ENCODE results near the gene LRRC63. TPM values are rescaled to one million over a fixed set of nuclear protein-coding genes. Genes with fewer than 3 reads are reported as not detected.

LRRC63 gene
- total RNA-seq, 1 experiment from 2014 or later, result not detected

DNA sequence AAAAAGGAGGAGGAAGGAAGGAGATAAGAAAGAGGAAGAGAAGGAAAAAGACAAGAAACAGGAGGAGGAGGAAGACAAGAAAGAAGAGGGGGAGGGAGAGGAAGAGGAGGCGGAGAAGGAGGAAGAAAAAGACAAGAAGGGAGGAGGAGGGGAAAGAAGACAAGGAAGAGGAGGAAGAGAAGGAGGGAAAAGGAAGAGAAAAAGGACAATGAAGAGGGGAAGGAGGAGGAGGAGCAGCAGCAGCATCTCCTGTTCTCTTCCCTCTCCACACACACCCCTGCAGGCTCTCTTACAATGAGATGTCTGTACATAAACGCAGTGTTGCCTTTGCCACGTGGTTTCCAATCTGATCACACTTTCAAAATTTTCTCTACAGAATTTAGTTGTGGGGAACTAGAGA lies 108.7 kb downstream of the LRRC63 start (continued):
- no peak for TF ChIP-seq ZBTB33 (IDR thresholded peaks at IDR 0.05; ENCODE audit: extremely low read depth, insufficient replicate concordance, low read length)
- TF ChIP-seq EGR1 (IDR thresholded peaks at IDR 0.05; ENCODE audit: low read depth), result no peak
- TF ChIP-seq POLR2AphosphoS5 (IDR thresholded peaks at IDR 0.05; ENCODE audit: low read depth, low read length), result no peak
- no peak for TF ChIP-seq SIN3A (IDR thresholded peaks at IDR 0.05; ENCODE audit: low read depth)
- TF ChIP-seq, protein P1, sequence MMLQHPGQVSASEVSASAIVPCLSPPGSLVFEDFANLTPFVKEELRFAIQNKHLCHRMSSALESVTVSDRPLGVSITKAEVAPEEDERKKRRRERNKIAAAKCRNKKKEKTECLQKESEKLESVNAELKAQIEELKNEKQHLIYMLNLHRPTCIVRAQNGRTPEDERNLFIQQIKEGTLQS (IDR thresholded peaks at IDR 0.05), result no peak
- no peak for TF ChIP-seq CEBPB (IDR thresholded peaks at IDR 0.05; ENCODE audit: low read depth)

- no peaks in the 10 kb centered on the region for H3K79me2 ChIP-seq (ENCODE audit: insufficient read depth, low read length)
- DNase-seq (ENCODE audit: low read depth, low spot score) (no peak), ATAC-seq (no peak)
- H3K27ac ChIP-seq (ENCODE audit: low read depth, low read length), result no peak overlapping the region
- TF ChIP-seq SP1 (IDR thresholded peaks at IDR 0.05; ENCODE audit: low read depth) (no peak), MAX (IDR thresholded peaks at IDR 0.05) (no peak), SRF (IDR thresholded peaks at IDR 0.05; ENCODE audit: low read depth) (no peak)
- H3K36me3 ChIP-seq (ENCODE audit: control insufficient read depth in 1 of 2, insufficient read depth in 2 of 2, low read length in 2 of 2), result no peaks in the 10 kb centered on the region
- no peaks in the 10 kb centered on the region for H3K27me3 ChIP-seq (ENCODE audit: insufficient read depth, low read length)
- H3K4me2 ChIP-seq (ENCODE audit: low read length), result no peak overlapping the region
- RAD21 ChIA-PET (ENCODE audit: low non-redundant PET in 1 of 2, low total read pairs in 2 of 2, uncharacterized antibody in 2 of 2, unreplicated experiment in 2 of 2), result no interaction called here
- CTCF ChIA-PET, result interaction anchor here (0.8 to 1.6 kb wide), 6 partner anchors 9 to 695 kb away, joined by 3 to 8 read pairs (median 5); no protein-coding TSS in a partner anchor
- POLR2A ChIA-PET, result no interaction called here
- H4K20me1 ChIP-seq (ENCODE audit: insufficient read depth), result no peaks in the 10 kb centered on the region
- no peaks in the 10 kb centered on the region for H3K4me1 ChIP-seq (ENCODE audit: control insufficient read depth in 1 of 2, insufficient read depth in 2 of 2, low read length in 2 of 2)
- intact Hi-C loops (cut with micrococcal nuclease), result loop anchor here (1.0 to 10.0 kb wide), 3 partner anchors 174 to 696 kb away; no protein-coding TSS in a partner anchor
- H3K9me2 ChIP-seq (ENCODE audit: insufficient read depth), result no peaks in the 10 kb centered on the region
- H2AFZ ChIP-seq (ENCODE audit: low read depth, low read length, poor library complexity, severe bottlenecking), result no peak overlapping the region
- no peak overlapping the region for H3K4me3 ChIP-seq (replicated peaks in 1 of 2; ENCODE audit: low read depth in 1 of 2, low read length in 2 of 2)
- no peak overlapping the region for H3K9ac ChIP-seq (ENCODE audit: low read length)
- BruUV-seq (replicated peaks), result no TSS peak
- no peaks in the 10 kb centered on the region; a peak in 1 of 4 replicates for H3K9me3 ChIP-seq (ENCODE audit: control insufficient read depth in 1 of 2, insufficient read depth in 1 of 2, low read depth in 1 of 2, low read length in 2 of 2)
Measured at GRCh38 chr13:46320821-46321220, 109.1 kb downstream of the LRRC63 start.

Data from HCT116 (cell line).